OCI-LY7 (cell line): ENCODE data around the gene MED26. TPM values are rescaled to one million over a fixed set of nuclear protein-coding genes. Genes with fewer than 3 reads are reported as not detected.

Experiments used
- BruUV-seq: library from RNA; stranded (reverse); fragments of 400-500 nt; replicated peaks from 2 replicates; lab custom pipeline; 2021; lab: Mats Ljungman, UMichigan
- CTCF ChIA-PET: fragments of 300-600 bp; sonication (Branson Sonifier 250); formaldehyde crosslinking; loops from one replicate; lab custom pipeline; 2022; ENCODE audit warnings: antibody characterized with exemption; ENCODE audit not compliant: unreplicated experiment; lab: Charles Lee
- POLR2A ChIA-PET: fragments of 300-600 bp; sonication (Branson Sonifier 250); formaldehyde crosslinking; loops from one replicate; lab custom pipeline; 2022; ENCODE audit warnings: antibody characterized with exemption; lab: Charles Lee
- DNase-seq: peaks from one replicate; pipeline ENCODE4 v3.0.0-alpha.2; 2015; ENCODE audit warnings: low spot score
- H2AFZ ChIP-seq: fragments of 200-600 bp; sonication (generic), shearing (Covaris generic); 2 replicates; pipeline ENCODE4 v1.6.1; 2014; ENCODE audit warnings: mild to moderate bottlenecking, antibody characterized with exemption, low read length, moderate library complexity
- H3K27ac ChIP-seq: fragments of 200-600 bp; sonication (generic); 2 replicates; pipeline ENCODE4 v1.5.1; 2014; ENCODE audit warnings: mixed run types, low read depth, mild to moderate bottlenecking, moderate library complexity, low read length, inconsistent platforms; ENCODE audit not compliant: poor library complexity, severe bottlenecking
- H3K36me3 ChIP-seq: fragments of 200-600 bp; sonication (generic); 2 replicates; pipeline ENCODE4 v1.6.1; 2014; ENCODE audit warnings: mild to moderate bottlenecking, antibody characterized with exemption, low read length, moderate library complexity, mixed read lengths; ENCODE audit not compliant: insufficient read depth
- H3K4me1 ChIP-seq: fragments of 200-600 bp; sonication (generic); 2 replicates; pipeline ENCODE4 v1.5.1; 2014; ENCODE audit warnings: mild to moderate bottlenecking, low read length; ENCODE audit not compliant: insufficient read depth, poor library complexity, severe bottlenecking
- H3K4me2 ChIP-seq: fragments of 200-600 bp; sonication (generic); 2 replicates; pipeline ENCODE4 v1.6.1; 2014; ENCODE audit warnings: mild to moderate bottlenecking, low read length
- H3K4me3 ChIP-seq: fragments of 200-600 bp; sonication (generic); 2 replicates; pipeline ENCODE4 v1.5.1; 2014; ENCODE audit warnings: mild to moderate bottlenecking, low read depth, low read length; ENCODE audit not compliant: poor library complexity, severe bottlenecking
- H3K79me2 ChIP-seq: fragments of 200-600 bp; sonication (generic); 2 replicates; pipeline ENCODE4 v1.6.1; 2016; ENCODE audit warnings: low read depth, mild to moderate bottlenecking, low read length, moderate library complexity, mixed read lengths; ENCODE audit not compliant: insufficient read depth
- H3K9me2 ChIP-seq: fragments of 200-600 bp; sonication (generic); 2 replicates; pipeline ENCODE4 v1.6.1; 2016; ENCODE audit warnings: mild to moderate bottlenecking, low read length, mixed read lengths; ENCODE audit not compliant: insufficient read depth
- H3K9me3 ChIP-seq: fragments of 200-600 bp; sonication (generic); 2 replicates; pipeline ENCODE4 v1.6.1; 2014; ENCODE audit warnings: mild to moderate bottlenecking, mixed run types, low read length, mixed read lengths
- H4K20me1 ChIP-seq: fragments of 200-600 bp; sonication (generic); 2 replicates; pipeline ENCODE4 v1.6.1; 2014; ENCODE audit warnings: mild to moderate bottlenecking, antibody characterized with exemption, low read length, moderate library complexity, mixed read lengths; ENCODE audit not compliant: insufficient read depth
- CTCF ChIP-seq: fragments of 200-600 bp; sonication (generic); conservative IDR thresholded peaks from 2 replicates; pipeline ENCODE4 v1.5.1; 2014; ENCODE audit warnings: mild to moderate bottlenecking, antibody characterized with exemption, low read length, moderate library complexity, mixed read lengths
- EZH2phosphoT487 ChIP-seq: fragments of 200-600 bp; sonication (generic); IDR thresholded peaks from 2 replicates; pipeline ENCODE4 v1.6.1; 2018; ENCODE audit warnings: low read depth, borderline replicate concordance, mild to moderate bottlenecking, mixed run types, antibody characterized with exemption, low read length, moderate library complexity, mixed read lengths
- intact Hi-C: fragments of 100-400 bp; cut with micrococcal nuclease; formaldehyde crosslinking; loops from one replicate; pipeline ENCODE4 v1.10.0; 2022; ENCODE audit not compliant: unreplicated experiment
- total RNA-seq, 2 experiments: library from RNA; depleted of rRNA in 1 of 2; stranded (reverse); fragments of >200 nt in 1 of 2; shearing (Covaris generic) in 1 of 2; gene quantifications; 2 replicates each; pipeline ENCODE4 v1.2.3, GENCODE V29; 2014 to 2022

The MED26 gene
- total RNA-seq, 2 experiments from 2014 or later: 19.4 to 26.8 TPM

- Histone ChIP-seq H4K20me1 (peaks cover 35% of the 10 kb centered on the region), H3K4me1 (peaks cover 41% of the 10 kb centered on the region), H3K27ac (no peak overlapping the region), H3K79me2 (peaks cover 93% of the 10 kb centered on the region), H3K4me2 (no peak overlapping the region), H3K9me3 (no peaks in the 10 kb centered on the region), H3K4me3 (no peak overlapping the region), H2AFZ (no peak overlapping the region), H3K36me3 (peaks cover 21% of the 10 kb centered on the region), H3K9me2 (no peaks in the 10 kb centered on the region)
- TF ChIP-seq EZH2phosphoT487: no peak
- no peak for TF ChIP-seq CTCF
- DNase-seq: peak; percentile 50
- no TSS peak for BruUV-seq
- CTCF ChIA-PET: interaction anchor here (0.6 kb wide), 1 partner anchor 309 kb away, joined by 3 read pairs; no protein-coding TSS in a partner anchor
- intact Hi-C loops: no loop called here
- POLR2A ChIA-PET: interaction anchor here (0.5 kb wide), 1 partner anchor 72 kb away, joined by 3 read pairs; no protein-coding TSS in a partner anchor
These were observed 28.2 kb downstream of the MED26 start for GRCh38 chr19:16599655-16600346.

GRCh38 chr19:16598848-16599247 lies 29.2 kb downstream of the MED26 start:
- Histone ChIP-seq H3K4me2 (no peak overlapping the region), H3K36me3 (peaks cover 16% of the 10 kb centered on the region), H3K4me1 (peaks cover 44% of the 10 kb centered on the region), H3K9me2 (no peaks in the 10 kb centered on the region), H3K4me3 (no peak overlapping the region), H4K20me1 (peaks cover 44% of the 10 kb centered on the region), H3K27ac (peak overlapping the region; percentile 20), H3K9me3 (no peaks in the 10 kb centered on the region), H2AFZ (no peak overlapping the region), H3K79me2 (peaks cover 93% of the 10 kb centered on the region)
- TF ChIP-seq EZH2phosphoT487 (no peak), CTCF (no peak)
- DNase-seq: no peak
- CTCF ChIA-PET: interaction anchor here (0.6 kb wide), 1 partner anchor 535 kb away, joined by 4 read pairs; no protein-coding TSS in a partner anchor
- intact Hi-C loops: no loop called here
- BruUV-seq: no TSS peak
- POLR2A ChIA-PET: interaction anchor here (0.5 kb wide), 1 partner anchor 8 kb away, joined by 4 read pairs; no protein-coding TSS in a partner anchor

- Histone ChIP-seq H3K4me3 (no peak overlapping the region), H4K20me1 (peaks cover 58% of the 10 kb centered on the region), H3K9me2 (no peaks in the 10 kb centered on the region), H3K27ac (no peak overlapping the region), H3K9me3 (no peaks in the 10 kb centered on the region), H3K4me2 (no peak overlapping the region), H3K79me2 (peaks cover 93% of the 10 kb centered on the region), H3K36me3 (peaks cover 9% of the 10 kb centered on the region; the same call in 1 of the 2 replicates), H2AFZ (no peak overlapping the region), H3K4me1 (peaks cover 69% of the 10 kb centered on the region)
- TF ChIP-seq EZH2phosphoT487 (no peak), CTCF (no peak)
- intact Hi-C loops: no loop called here
- no peak for DNase-seq
- BruUV-seq: no TSS peak
- ChIA-PET POLR2A (no interaction called here), CTCF (no interaction called here)
These were observed 31.6 kb downstream of the MED26 start for GRCh38 chr19:16596399-16596798.
